ACHN (cell line): ENCODE data around the gene CHRNB1.

Experiments used
- DNase-seq: peaks from one replicate; pipeline ENCODE4 v3.0.0-alpha.2; 2015
- in situ Hi-C: cut with HindIII; loops from 2 replicates; pipeline ENCODE4 v1.10.0; 2017; ENCODE audit warnings: low sequenced_read_pairs, low pct_ligation_motif_present, low pct_unique_long_range_greater_than_20kb

The CHRNB1 gene

GRCh38 chr17:7413346-7413985 is 31.4 kb upstream of the CHRNB1 start:
- no peak for DNase-seq
- in situ Hi-C loops, result no loop called here

GRCh38 chr17:7414837-7415236 is 30.0 kb upstream of the CHRNB1 start:
- in situ Hi-C loops, result no loop called here
- DNase-seq, result no peak

GRCh38 chr17:7415784-7416183 is 29.1 kb upstream of the CHRNB1 start:
- in situ Hi-C loops, result no loop called here

GRCh38 chr17:7416323-7416722 is 28.5 kb upstream of the CHRNB1 start:
- in situ Hi-C loops, result no loop called here
- DNase-seq, result no peak

More at GRCh38 chr17:7415784-7416183, 29.1 kb upstream of the CHRNB1 start:
- no peak for DNase-seq

GRCh38 chr17:7417056-7417655 is 27.7 kb upstream of the CHRNB1 start:
- DNase-seq, result no peak
- in situ Hi-C loops, result no loop called here

- in situ Hi-C loops, result no loop called here
- no peak for DNase-seq
Measured at GRCh38 chr17:7418472-7419152, 26.2 kb upstream of the CHRNB1 start.

- DNase-seq, result no peak
- in situ Hi-C loops, result no loop called here
Measured at GRCh38 chr17:7419819-7420610, 24.8 kb upstream of the CHRNB1 start, which contains the start of gene SPEM1. TSS of gene SPEM1 (plus strand) at chr17:7420324. CDS start at chr17:7420385, 61 bp downstream.

- no peak for DNase-seq
- in situ Hi-C loops, result no loop called here
Measured at GRCh38 chr17:7421186-7421585, 23.7 kb upstream of the CHRNB1 start.

GRCh38 chr17:7423679-7424078 is 21.2 kb upstream of the CHRNB1 start:
- DNase-seq, result no peak
- in situ Hi-C loops, result no loop called here

GRCh38 chr17:7425316-7425715 is 19.5 kb upstream of the CHRNB1 start, which contains the start of gene SPEM2:
TSS of gene SPEM2 (plus strand) at chr17:7425616. CDS start at chr17:7425689, 73 bp downstream.
- no peak for DNase-seq
- in situ Hi-C loops, result no loop called here

GRCh38 chr17:7425756-7426155 is 19.1 kb upstream of the CHRNB1 start:
- in situ Hi-C loops, result no loop called here
- DNase-seq, result no peak

GRCh38 chr17:7426203-7426863 is 18.5 kb upstream of the CHRNB1 start:
- no peak for DNase-seq
- in situ Hi-C loops, result no loop called here

- in situ Hi-C loops, result no loop called here
- no peak for DNase-seq
Measured at GRCh38 chr17:7426896-7427489, 17.9 kb upstream of the CHRNB1 start.

- in situ Hi-C loops, result no loop called here
- no peak for DNase-seq
Measured at GRCh38 chr17:7427549-7427948, 17.3 kb upstream of the CHRNB1 start.

GRCh38 chr17:7428557-7428956 is 16.3 kb upstream of the CHRNB1 start, which contains the start of gene SPEM3:
TSS of gene SPEM3 (plus strand) at chr17:7428857. CDS start at chr17:7428903, 46 bp downstream.
- in situ Hi-C loops, result no loop called here
- no peak for DNase-seq

- DNase-seq, result no peak
- in situ Hi-C loops, result no loop called here
Measured at GRCh38 chr17:7429722-7430121, 15.1 kb upstream of the CHRNB1 start.

- in situ Hi-C loops, result no loop called here
- no peak for DNase-seq
Measured at GRCh38 chr17:7431231-7431630, 13.6 kb upstream of the CHRNB1 start.

GRCh38 chr17:7432296-7432695 is 12.6 kb upstream of the CHRNB1 start:
- no peak for DNase-seq
- in situ Hi-C loops, result no loop called here
